CD4-positive, alpha-beta T cell treated with Interleukin-6 for 4 hours (primary cell): ENCODE measurements around the gene FASTKD1.
A peak's percentile ranks its signal among the peaks of the same experiment; 100 is the strongest.
"Not testable (repeated sequence)": the region's sequence is repeated elsewhere in the genome, so short reads cannot be mapped to it uniquely, and the experiment has no call there.

ENCODE experiments used
- DNase-seq: peaks from one replicate; pipeline ENCODE4 v3.0.0-alpha.2; 2020; ENCODE audit warnings: mixed read lengths

Gene FASTKD1

DNA sequence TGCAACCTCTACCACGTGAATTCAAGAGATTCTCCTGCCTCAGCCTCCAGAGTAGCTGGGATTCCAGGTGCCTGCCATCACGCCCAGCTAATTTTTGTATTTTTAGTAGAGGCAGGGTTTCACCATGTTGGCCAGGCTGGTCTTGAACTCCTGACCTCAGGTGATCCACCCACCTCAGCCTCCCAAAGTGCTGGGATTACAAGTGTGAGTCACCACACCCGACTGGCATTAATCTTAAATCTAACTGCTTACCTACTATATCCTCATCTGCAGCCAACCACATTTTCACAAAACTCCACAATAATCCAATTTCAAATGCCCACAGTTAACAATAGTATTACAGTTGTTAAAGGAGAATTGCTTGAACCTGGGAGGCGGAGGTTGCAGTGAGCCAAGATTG, 2.9 kb downstream of the FASTKD1 start:
- DNase-seq = not testable (repeated sequence)

DNA sequence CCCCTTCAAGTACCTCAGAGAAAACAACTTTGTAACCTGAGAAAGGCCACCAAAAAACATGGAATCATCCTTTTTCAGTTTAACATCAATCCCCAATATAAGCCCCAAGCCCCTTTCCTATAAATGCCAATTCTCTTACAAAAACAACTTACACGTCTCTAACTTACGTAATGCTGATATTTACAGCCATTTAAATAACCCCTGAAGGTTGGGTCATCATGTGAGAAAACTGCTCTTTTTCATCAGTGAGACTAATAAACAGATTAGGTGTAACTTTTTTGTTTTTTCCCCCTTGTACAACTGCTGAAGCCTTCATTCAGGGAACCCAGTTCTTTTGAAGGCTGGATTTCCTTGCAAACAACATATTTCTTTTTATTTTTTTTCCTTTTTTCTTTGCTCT, 3.7 kb downstream of the FASTKD1 start:
- no peak for DNase-seq

DNA sequence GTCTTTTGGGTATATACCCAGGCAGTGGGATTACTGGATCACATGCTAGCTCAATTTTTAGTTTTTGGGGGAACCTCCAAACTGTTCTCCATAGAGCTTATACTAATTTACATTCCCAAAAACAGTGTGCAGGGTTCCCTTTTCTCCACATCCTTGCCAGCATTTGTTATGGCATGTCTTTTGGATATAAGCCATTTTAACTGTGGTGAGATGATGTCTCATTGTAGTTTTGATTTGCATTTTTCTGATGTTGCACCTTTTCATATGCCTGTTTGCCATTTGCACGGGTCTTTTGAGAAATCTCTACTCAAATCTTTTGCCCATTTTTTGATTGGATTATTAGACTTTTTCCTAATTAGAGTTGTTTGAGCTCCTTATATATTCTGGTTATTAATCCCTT, 8.0 kb downstream of the FASTKD1 start:
- no peak for DNase-seq

- no peak for DNase-seq
These were observed 11.1 kb downstream of the FASTKD1 start for GRCh38 chr2:169562519-169562918.

DNA sequence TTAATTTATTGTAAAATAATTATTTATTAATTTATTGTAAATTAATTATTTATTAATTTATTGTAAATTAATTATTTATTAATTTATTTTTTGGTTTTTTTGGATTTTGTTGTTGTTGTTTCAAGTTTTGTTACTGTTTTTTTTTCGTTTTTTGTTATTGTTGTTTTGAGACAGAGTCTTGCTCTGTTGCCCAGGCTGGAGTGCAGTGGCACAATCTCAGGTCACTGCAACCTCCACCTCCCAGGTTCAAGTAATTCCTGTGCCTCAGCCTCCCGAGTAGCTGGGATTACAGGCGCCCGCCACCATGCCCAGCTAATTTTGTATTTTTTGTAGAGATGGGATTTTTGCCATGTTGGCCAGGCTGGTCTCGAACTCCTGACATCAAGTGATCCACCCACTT, 11.6 kb downstream of the FASTKD1 start:
- not testable (repeated sequence) for DNase-seq

DNA sequence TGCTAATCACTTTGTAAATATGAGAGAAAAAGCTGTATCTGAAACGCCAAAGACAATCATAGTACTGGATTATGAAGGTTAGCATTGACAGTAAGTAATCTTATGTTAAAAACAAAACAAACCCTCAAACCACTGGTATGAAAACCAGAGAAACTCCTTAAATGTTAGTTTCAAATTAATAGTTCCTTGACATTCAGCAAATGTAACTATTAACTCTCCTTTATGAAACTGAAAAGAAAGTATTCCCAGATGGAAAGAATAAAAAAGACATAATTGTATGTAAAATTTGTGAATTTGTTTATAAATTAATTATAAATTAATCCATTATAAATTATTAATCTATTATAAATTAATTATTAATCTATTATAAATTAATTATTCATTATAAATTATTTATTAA, 12.3 kb downstream of the FASTKD1 start:
- DNase-seq = no peak

DNA sequence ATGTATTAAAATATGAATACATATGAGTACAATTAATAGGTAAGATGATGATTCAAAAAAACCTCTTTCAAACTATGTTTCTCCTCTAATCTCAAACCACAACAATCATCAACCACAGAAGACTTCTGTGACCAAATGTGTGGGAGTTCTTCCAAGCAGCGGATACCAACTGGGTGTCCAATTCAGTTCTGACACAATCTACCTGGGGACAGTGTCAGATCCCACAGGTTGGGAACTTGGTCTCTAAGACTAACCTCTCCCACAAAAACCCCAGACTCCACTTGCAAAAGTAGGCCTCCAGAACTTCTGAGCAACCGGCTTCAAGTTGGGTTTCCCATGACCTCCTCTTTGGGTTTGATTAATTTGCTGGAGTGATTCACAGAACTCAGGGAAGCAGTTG, 26.9 kb downstream of the FASTKD1 start:
- no peak for DNase-seq

GRCh38 chr2:169542433-169542832, 31.2 kb downstream of the FASTKD1 start:
- DNase-seq = no peak

- no peak for DNase-seq
These were observed 33.5 kb downstream of the FASTKD1 start for GRCh38 chr2:169540146-169540545.

DNA sequence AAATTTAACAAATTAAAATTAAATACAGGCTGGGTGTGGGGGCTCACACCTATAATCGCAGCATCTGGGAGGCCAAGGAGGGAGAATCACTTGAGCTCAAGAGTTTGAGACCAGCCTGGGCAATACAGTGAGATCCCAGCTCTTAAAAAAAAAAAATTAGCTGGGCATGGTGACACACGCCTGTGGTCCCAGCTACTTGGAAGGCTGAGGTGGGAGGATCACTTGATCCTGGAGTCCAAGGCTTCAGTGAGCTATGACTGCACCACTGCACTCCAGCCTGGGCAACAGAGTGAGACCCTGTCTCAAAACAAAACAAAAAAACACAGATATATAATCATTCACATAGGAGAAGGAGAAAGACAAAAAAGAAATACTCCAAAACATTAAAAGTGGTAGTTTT, 34.2 kb downstream of the FASTKD1 start:
- not testable (repeated sequence) for DNase-seq

DNA sequence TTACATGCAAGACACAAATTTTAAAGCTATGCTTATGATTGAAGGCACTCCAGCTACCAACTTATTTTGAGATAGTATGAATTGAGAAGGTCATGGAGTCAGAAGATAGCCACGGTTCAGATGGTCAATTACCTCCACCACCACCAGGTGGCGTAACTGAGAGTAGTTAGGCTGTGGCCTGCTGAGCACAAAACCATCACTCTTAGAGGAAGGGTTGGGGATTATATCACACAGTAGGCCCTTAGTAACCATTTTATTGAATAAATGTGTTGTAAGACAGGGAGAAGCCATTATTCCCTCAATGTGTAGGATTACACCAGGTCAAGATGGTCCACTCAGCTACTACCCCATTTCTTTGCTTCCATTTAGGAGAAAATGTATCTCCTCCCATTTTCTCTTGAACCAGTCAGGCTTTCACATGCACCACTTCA, 45.4 kb downstream of the FASTKD1 start:
- peak; percentile 77 for DNase-seq

- no peak for DNase-seq
These were observed 47.2 kb downstream of the FASTKD1 start for GRCh38 chr2:169526451-169526850.

DNA sequence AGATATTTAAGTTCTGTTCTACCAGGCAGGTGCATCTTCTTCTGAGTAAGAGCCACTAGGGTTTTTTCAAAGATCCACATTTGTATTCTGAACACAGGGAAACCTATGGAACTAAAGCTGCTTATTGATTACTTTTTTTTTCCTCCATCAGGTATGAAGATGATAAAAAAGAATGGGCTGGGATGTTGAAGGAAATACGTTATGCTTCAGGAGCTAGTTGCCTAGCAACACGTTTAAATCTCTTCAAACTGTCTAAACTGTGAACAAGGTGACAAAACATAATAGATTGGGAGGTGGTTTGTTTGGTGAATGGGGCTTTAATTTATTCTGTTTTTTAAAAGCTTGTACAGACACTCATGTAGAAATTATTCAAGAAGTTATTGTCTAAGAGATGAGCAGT, 48.2 kb downstream of the FASTKD1 start:
- no peak for DNase-seq

- DNase-seq = no peak
These were observed 50.0 kb downstream of the FASTKD1 start for GRCh38 chr2:169523681-169524080.

DNA sequence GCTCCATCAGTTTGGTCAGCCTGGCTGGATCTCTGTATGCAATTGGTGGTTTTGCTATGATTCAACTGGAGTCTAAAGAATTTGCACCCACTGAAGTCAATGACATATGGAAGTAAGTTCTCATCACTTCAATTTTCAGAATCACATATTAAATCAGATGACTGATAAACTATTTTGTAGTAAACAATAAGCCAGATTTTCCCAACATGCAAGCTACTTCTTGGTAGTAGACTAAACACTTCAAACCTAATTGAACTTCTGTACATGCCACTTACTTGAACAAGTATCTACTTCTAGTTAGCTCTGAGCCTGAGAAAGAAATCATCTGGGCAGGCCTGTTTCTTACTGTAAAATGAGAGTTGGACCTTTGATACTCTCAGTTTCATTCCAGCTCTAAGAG, 52.8 kb downstream of the FASTKD1 start:
- DNase-seq = no peak

GRCh38 chr2:169516488-169516995, 57.1 kb downstream of the FASTKD1 start:
- DNase-seq = not testable (repeated sequence)

DNA sequence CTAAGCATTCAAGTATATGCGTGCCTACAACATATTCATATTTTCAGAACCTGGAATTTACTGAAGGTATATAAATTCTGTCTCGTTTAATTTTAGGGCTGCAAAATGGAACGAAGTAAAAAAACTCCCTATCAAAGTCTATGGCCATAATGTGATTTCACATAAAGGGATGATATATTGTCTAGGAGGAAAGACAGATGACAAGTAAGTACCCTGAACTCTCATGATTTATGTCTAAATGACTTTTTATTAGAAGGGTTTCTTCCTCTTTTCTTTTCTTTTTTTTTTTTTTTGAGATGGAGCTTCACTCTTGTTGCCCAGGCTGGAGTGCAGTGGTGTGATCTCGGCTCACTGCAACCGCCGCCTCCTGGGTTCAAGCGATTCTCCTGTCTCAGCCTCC, 58.9 kb downstream of the FASTKD1 start:
- DNase-seq = not testable (repeated sequence)

DNA sequence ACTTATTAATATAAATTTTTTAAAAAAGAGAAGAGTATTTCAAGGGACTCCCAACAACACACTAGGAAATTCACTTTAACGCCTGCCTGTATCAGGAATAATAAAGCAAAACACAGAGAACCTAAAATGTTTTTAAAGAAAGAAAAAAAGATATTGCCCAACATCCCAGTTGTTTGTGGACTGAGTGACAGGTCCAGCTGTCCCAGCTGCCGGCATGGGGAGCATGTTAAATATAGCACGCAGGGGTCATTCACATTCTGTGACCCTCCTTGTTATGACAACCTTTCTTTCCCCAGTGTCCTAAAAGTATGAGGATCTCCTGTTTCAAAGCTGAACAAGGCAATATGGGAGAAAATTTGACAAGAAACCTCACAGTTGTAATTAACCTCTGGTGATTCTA, 59.7 kb downstream of the FASTKD1 start:
- DNase-seq = no peak

GRCh38 chr2:169513094-169513493, 60.6 kb downstream of the FASTKD1 start:
- DNase-seq = no peak

DNA sequence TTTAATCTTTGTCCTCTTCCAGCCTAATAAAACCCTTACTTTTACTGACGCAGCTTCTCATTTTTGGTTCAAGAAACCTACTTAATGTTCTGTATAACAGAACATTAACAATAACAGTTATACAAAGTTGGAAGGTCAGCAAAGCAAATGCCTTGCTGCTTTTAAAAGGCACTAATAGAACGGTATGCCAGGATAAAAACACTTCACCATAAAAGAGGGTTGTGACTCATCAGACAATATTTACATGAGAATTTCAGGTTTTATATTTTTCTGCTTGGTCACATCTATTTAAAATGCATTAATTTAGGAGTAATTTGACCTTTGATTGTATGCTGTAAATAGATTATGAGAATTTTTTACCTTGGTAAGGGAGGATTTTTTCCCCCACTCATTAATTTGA, 61.1 kb downstream of the FASTKD1 start:
- no peak for DNase-seq

- no peak for DNase-seq
These were observed 61.8 kb downstream of the FASTKD1 start for GRCh38 chr2:169511818-169512217.

DNA sequence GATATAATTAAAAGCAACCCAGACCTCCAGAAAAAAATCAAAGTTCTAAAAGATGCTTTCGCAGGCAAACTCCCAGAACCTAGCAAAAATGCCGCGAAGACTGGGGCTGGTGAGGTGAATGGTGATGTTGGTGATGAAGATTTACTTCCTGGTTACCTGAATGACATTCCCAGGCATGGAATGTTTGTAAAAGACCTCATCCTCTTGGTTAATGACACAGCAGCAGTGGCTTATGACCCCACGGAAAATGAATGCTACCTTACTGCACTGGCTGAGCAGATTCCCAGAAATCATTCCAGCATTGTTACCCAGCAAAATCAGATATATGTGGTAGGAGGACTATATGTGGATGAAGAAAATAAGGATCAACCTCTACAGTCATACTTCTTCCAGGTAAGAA, 63.2 kb downstream of the FASTKD1 start:
- no peak for DNase-seq

GRCh38 chr2:169509955-169510354, 63.7 kb downstream of the FASTKD1 start:
- DNase-seq = no peak

GRCh38 chr2:169509298-169509885, 64.3 kb downstream of the FASTKD1 start, which contains the start of gene KLHL41:
Gene KLHL41, plus strand, starts transcription at chr2:169509702. Its CDS starts 77 bp downstream, at chr2:169509779.
- DNase-seq = no peak

- DNase-seq = no peak
These were observed 66.0 kb downstream of the FASTKD1 start for GRCh38 chr2:169507698-169508097.
